ENCODE measurements around the gene MAD1L1. TPM values are rescaled to one million over a fixed set of nuclear protein-coding genes. Genes with fewer than 3 reads are reported as not detected.

The MAD1L1 gene
- total and polyA plus RNA-seq, 2 of the 4 experiments (the other 2 are of a cell fraction): 29.0 to 40.9 TPM

DNA sequence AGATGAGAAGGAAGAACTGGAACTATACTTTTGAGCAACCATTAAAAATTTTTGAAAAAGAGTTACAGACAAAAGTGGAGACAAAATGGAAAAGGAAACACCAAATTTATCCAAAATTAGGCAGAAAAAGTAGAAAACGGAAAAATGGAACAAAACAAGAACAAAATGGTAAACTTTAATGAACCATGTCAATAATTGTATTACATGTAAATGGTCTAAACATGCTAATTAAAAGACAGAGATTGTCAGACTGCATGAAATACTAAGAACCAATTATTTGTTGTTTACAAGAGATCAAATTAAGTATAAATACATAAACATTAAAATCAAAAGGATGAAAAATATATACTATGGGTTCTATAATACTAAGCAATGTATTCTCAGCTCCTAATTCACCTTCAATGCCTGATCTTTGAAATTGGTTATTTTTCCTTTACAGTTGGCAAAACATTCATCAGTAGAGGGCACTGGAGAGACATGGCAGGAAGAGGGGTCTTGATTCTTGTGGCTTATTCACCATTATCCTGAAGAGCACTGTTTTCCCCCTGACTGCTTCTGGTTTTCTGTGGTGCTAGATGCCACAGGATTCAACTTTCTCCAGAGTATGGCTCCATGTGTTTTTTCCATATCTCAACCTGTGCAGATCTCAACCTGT, 437.7 kb downstream of the MAD1L1 start:
- Histone ChIP-seq H3K4ac (ENCODE audit: low read depth, low read length) (no peak overlapping the region), H3K9ac (ENCODE audit: low read depth, low read length) (no peak overlapping the region), H3K27me3 (ENCODE audit: control insufficient read depth, insufficient read depth, low read length) (peaks cover 3% of the 10 kb centered on the region; the same call in 1 of the 2 replicates), H2AFZ (replicated peaks; ENCODE audit: low read length, poor library complexity) (no peak overlapping the region), H3K4me1 (ENCODE audit: control insufficient read depth, insufficient read depth, low read length) (no peaks in the 10 kb centered on the region), H3K27ac (ENCODE audit: insufficient read depth, low read length) (no peak overlapping the region), H2BK15ac (ENCODE audit: low read depth, low read length) (no peak overlapping the region), H3K36me3 (ENCODE audit: control insufficient read depth, insufficient read depth, low read length) (no peaks in the 10 kb centered on the region), H4K8ac (ENCODE audit: low read depth in 2 of 2, low read length in 2 of 2) (no peak overlapping the region), H2BK120ac (ENCODE audit: low read depth, low read length) (no peak overlapping the region), H4K5ac (ENCODE audit: low read depth, low read length) (no peak overlapping the region), H4K91ac (ENCODE audit: insufficient read depth, low read depth, low read length) (no peak overlapping the region), H3K79me1 (ENCODE audit: low read depth in 1 of 2, low read length in 2 of 2) (no peaks in the 10 kb centered on the region), H3K4me2 (ENCODE audit: low read depth, low read length) (no peak overlapping the region), H3K9me1 (ENCODE audit: insufficient read depth, low read length) (no peaks in the 10 kb centered on the region), H3K23ac (ENCODE audit: low read depth, low read length) (no peak overlapping the region), H2AK5ac (ENCODE audit: low read depth, low read length) (no peak overlapping the region), H3K18ac (ENCODE audit: low read depth, low read length) (no peak overlapping the region), H3K9me3 (ENCODE audit: control insufficient read depth, insufficient read depth, low read length) (peaks cover 12% of the 10 kb centered on the region), H3K14ac (replicated peaks; ENCODE audit: low read depth, low read length) (no peak overlapping the region), H2AK9ac (replicated peaks; ENCODE audit: low read depth, low read length, poor library complexity) (no peak overlapping the region), H2BK5ac (ENCODE audit: low read depth, low read length, poor library complexity, severe bottlenecking) (no peak overlapping the region), H3K4me3 (ENCODE audit: insufficient read depth, low read depth, low read length) (no peak overlapping the region), H4K20me1 (ENCODE audit: insufficient read depth, low read length) (no peaks in the 10 kb centered on the region), H3K56ac (ENCODE audit: extremely low read depth, insufficient read depth, low read length) (no peak overlapping the region), H2BK20ac (ENCODE audit: low read depth, low read length) (no peak overlapping the region)
- intact Hi-C loops (cut with micrococcal nuclease): no loop called here
- ChIA-PET POLR2A (ENCODE audit: unreplicated experiment) (no interaction called here), CTCF (no interaction called here)
- TF ChIP-seq FOS (IDR thresholded peaks at IDR 0.05; ENCODE audit: low read depth, low read length) (no peak), CEBPB (IDR thresholded peaks at IDR 0.05; ENCODE audit: low read depth, low read length) (no peak), SMC3 (IDR thresholded peaks at IDR 0.05; ENCODE audit: low read depth, low read length) (peak; percentile 28; the same call in 1 of the 2 replicates), RCOR1 (IDR thresholded peaks at IDR 0.05; ENCODE audit: insufficient replicate concordance, low read length) (no peak), RAD21 (IDR thresholded peaks at IDR 0.05; ENCODE audit: low read length) (peak; percentile 51), MXI1 (IDR thresholded peaks at IDR 0.05; ENCODE audit: borderline replicate concordance, low read depth, low read length) (no peak), POLR2A (IDR thresholded peaks at IDR 0.05; ENCODE audit: low read depth, low read length) (no peak), BHLHE40 (IDR thresholded peaks at IDR 0.05; ENCODE audit: low read depth, low read length) (no peak)
- TF ChIP-seq, protein P1, sequence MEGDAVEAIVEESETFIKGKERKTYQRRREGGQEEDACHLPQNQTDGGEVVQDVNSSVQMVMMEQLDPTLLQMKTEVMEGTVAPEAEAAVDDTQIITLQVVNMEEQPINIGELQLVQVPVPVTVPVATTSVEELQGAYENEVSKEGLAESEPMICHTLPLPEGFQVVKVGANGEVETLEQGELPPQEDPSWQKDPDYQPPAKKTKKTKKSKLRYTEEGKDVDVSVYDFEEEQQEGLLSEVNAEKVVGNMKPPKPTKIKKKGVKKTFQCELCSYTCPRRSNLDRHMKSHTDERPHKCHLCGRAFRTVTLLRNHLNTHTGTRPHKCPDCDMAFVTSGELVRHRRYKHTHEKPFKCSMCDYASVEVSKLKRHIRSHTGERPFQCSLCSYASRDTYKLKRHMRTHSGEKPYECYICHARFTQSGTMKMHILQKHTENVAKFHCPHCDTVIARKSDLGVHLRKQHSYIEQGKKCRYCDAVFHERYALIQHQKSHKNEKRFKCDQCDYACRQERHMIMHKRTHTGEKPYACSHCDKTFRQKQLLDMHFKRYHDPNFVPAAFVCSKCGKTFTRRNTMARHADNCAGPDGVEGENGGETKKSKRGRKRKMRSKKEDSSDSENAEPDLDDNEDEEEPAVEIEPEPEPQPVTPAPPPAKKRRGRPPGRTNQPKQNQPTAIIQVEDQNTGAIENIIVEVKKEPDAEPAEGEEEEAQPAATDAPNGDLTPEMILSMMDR (conservative IDR thresholded peaks at IDR 0.05; ENCODE audit: low read depth, low read length): peak; percentile 32; the same call in 1 of the 2 replicates
- dilution Hi-C loops (cut with HindIII; ENCODE audit: low sequenced_read_pairs, unreplicated experiment): no loop called here
- BruUV-seq (replicated peaks): no TSS peak
- DNase-seq: no peak
- ATAC-seq (ENCODE audit: low read depth): no peak
- no CpG with 5 or more reads among the region's 1 CpG for WGBS, 2 experiments (ENCODE audit: extremely low coverage in 2 of 2, insufficient read length in 1 of 2)
- in situ Hi-C loops (cut with MboI; ENCODE audit: low sequenced_read_pairs): no loop called here
